CD4-positive, alpha-beta T cell treated with Interleukin-6 for 4 hours (primary cell): ENCODE results near the gene PSME3.
"Not testable (repeated sequence)": the region's sequence is repeated elsewhere in the genome, so short reads cannot be mapped to it uniquely, and the experiment has no call there.

Experiments
- DNase-seq: peaks from one replicate; pipeline ENCODE4 v3.0.0-alpha.2; 2020; ENCODE audit warnings: mixed read lengths

PSME3 gene

DNA sequence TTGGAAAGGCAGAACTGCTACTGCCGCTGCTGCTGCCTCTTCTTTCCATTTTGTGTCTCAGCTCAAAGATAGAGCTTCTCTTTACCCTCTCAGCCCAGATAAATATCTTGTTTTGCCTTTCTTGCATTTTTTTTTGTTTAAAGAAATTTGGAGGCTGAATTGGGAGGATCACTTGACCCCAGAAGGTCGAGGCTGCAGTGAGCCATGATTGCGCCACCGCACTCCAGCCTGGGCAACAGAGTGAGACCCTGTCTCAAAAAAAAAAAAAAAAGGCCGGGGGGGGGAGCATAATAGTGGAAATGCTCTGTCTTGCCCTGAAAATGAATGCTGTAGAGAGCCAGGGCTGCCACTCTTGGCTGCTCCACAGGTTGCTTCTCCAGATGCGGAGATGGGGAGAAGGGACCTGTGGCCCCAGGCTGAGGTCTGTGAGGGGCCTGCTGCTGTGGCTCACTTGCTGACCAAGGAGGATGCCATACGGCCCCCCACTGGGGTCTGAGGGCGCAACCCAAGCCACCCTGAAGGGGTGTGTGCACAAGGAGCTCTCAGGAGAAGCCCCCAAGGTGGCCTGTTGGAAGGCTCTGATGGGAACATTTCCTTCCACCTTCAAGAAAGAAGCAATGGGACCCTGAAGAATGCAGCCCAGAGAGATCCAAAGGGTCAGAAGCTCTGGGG, 45.9 kb downstream of the PSME3 start:
- no peak for DNase-seq

DNA sequence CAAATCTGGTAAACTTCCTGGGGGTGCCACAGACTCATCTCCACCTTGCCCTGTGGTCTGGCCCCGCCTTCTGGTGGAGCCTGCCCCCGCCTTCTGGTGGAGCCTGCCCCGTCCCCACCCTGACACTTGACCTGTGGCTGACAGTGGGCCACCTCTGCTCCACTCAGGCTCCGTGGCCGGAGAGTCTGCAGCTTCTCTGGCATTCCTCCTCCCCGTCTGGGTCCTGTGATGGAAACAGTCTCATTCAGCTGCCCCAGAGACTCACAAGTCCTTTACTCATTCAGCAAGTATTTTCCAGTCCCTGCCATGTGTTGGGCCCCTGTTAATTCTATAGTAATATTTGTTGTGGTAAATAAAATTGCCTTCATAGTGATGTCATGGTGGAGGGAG, 46.4 kb downstream of the PSME3 start:
- DNase-seq, result no peak

GRCh38 chr17:42880776-42881310, 47.6 kb downstream of the PSME3 start:
- no peak for DNase-seq

GRCh38 chr17:42881706-42882105, 48.5 kb downstream of the PSME3 start:
- not testable (repeated sequence) for DNase-seq

- DNase-seq, result no peak
Observed at GRCh38 chr17:42882166-42882565, 49.0 kb downstream of the PSME3 start.

GRCh38 chr17:42883802-42884558, 50.8 kb downstream of the PSME3 start:
- DNase-seq, result no peak

DNA sequence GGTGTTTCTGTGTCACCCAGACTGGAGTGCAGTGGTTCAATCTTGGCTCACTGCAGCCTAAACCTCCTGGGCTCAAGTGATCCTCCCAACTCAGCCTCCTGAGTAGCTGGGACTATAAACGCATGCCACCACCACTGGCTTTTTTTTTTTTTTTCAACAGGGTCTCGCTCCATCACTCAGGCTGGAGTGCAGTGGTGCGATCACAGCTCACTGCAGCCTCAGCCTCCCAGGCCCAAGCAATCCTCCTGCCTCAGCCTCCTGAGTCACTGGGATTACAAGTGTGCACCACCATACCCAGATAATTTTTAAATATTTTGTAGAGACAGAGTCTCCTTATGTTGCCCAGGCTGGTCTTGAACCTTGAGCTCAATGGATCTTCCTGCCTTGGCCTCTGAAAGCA, 52.6 kb downstream of the PSME3 start:
- DNase-seq, result not testable (repeated sequence)

DNA sequence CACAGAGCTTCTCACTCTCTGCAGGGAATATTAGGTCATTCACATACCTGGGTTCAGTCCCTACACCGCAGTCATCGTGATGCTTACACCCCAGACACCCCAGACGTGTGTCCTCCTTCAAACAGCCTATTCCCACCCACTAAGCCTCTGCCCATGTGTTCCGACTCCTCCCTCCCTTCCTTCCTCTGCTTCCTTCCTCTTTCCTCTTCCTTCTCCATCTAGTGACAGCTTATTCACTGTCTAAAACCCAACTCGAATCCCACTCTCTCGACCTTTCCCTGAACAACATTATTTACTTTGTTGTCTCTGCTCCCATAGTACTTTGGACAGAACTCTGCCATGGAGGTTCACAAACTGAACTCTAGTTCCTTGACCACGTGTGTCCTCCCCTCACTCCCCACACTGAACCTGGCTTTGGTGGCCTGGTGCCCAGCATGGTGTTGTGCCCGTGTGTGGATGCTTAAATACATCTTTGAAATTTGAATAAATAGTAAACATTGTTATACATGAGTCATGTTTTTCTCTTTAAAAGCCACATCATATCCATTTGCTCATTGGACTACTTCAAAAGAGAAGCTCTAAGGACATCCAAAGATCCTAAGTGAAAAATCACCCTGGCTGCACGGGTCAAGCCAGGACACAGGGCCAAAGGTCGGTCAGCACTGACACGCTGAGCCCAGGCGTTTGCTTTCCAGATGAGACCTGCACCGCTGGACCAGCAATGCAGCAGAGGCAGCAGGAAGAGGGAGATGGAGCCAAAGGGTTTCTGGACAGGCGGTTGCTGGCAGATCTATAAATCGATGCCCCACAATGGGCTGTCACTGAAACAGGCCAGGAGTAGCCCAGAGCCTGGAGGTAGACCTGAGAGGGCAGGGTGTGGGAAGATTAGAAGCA, 53.3 kb downstream of the PSME3 start:
- no peak for DNase-seq

DNA sequence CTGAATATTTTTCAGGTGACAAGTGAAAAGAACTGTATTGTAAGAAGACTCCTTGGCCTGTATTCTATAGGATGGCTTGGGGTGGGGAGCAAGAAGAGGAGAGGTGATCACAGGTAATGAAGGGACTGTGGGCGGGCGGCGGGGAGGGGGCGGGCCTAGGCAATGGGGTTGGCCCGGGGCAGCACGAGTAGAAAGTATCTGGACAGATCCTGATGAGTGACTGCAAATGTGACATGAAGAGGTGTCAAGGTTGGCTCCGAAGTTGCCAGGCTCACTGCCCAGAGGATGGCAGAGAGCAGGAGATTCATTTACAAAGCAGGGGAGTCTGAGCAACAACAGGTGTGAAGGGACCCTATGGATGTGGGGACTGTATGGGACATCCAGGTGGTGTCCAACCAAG, 56.6 kb downstream of the PSME3 start:
- DNase-seq, result no peak

- DNase-seq, result no peak
Observed at GRCh38 chr17:42891539-42892152, 58.4 kb downstream of the PSME3 start.

DNA sequence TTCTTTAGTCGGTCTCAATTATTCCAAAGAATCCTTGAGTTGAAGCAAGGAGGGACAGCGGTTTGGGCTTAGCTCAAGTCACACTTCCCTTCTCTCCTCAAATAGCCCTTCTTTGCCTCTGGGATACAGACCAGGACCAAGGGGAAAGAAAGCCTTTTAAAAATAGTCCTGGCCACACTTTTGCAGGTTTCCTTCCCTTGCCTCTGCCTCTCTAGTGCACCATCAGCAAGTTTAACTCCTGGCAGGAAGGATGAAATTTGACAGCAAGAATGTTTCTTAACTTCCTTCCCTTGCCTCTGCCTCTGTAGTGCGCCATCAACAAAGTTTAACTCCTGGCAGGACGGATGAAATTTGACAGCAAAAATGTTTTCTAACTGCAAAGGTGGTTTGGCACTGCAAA, 60.2 kb downstream of the PSME3 start:
- DNase-seq, result no peak
